Hepatocyte (in vitro differentiated cells): Measurements from ENCODE around the gene LMO2. TPM values are rescaled to one million over a fixed set of nuclear protein-coding genes. Genes with fewer than 3 reads are reported as not detected.

Experiments used
- DNase-seq: peaks from one replicate; pipeline ENCODE4 v3.0.0-alpha.2; 2016; ENCODE audit warnings: low spot score
- H2AFZ ChIP-seq: fragments of 200-600 bp; sonication (generic); 2 replicates; pipeline ENCODE4 v1.6.0; 2016; ENCODE audit warnings: antibody characterized with exemption, mild to moderate bottlenecking
- H3K27ac ChIP-seq: fragments of 200-600 bp; sonication (generic); 2 replicates; pipeline ENCODE4 v1.5.1; 2016; ENCODE audit warnings: mild to moderate bottlenecking
- H3K27me3 ChIP-seq: fragments of 200-600 bp; sonication (generic); 2 replicates; pipeline ENCODE4 v1.6.1; 2016
- H3K36me3 ChIP-seq: fragments of 200-600 bp; sonication (generic); replicated peaks from 2 replicates; pipeline ENCODE4 v1.5.1; 2016; ENCODE audit warnings: low read depth; ENCODE audit not compliant: insufficient read depth
- H3K4me1 ChIP-seq: fragments of 200-600 bp; sonication (generic); 2 replicates; pipeline ENCODE4 v1.5.1; 2016; ENCODE audit warnings: mild to moderate bottlenecking, moderate library complexity; ENCODE audit not compliant: insufficient read depth
- H3K4me2 ChIP-seq: fragments of 200-600 bp; sonication (generic); 2 replicates; pipeline ENCODE4 v1.6.0; 2016
- H3K4me3 ChIP-seq: fragments of 200-600 bp; sonication (generic); 2 replicates; pipeline ENCODE4 v1.5.1; 2016; ENCODE audit warnings: mild to moderate bottlenecking
- H3K79me2 ChIP-seq: fragments of 200-600 bp; sonication (generic); 2 replicates; pipeline ENCODE4 v1.6.0; 2017; ENCODE audit warnings: mild to moderate bottlenecking
- H3K9me2 ChIP-seq: fragments of 200-600 bp; sonication (generic); replicated peaks from 2 replicates; pipeline ENCODE4 v1.6.0; 2017; ENCODE audit warnings: mild to moderate bottlenecking; ENCODE audit not compliant: insufficient read depth
- H3K9me3 ChIP-seq: fragments of 200-600 bp; sonication (generic); 2 replicates; pipeline ENCODE4 v1.5.1; 2016; ENCODE audit warnings: low read depth, mild to moderate bottlenecking
- H4K20me1 ChIP-seq: fragments of 200-600 bp; sonication (generic); 2 replicates; pipeline ENCODE4 v1.6.0; 2016; ENCODE audit warnings: mild to moderate bottlenecking; ENCODE audit not compliant: insufficient read depth, poor library complexity, severe bottlenecking
- CTCF ChIP-seq: fragments of 200-600 bp; sonication (generic); IDR thresholded peaks from 2 replicates; pipeline ENCODE4 v1.5.1; 2016; ENCODE audit warnings: antibody characterized with exemption, mild to moderate bottlenecking; ENCODE audit not compliant: poor library complexity
- EZH2 ChIP-seq: fragments of 200-600 bp; sonication (generic); IDR thresholded peaks from 2 replicates; pipeline ENCODE4 v1.6.1; 2016; ENCODE audit warnings: antibody characterized with exemption, mild to moderate bottlenecking, borderline replicate concordance
- EZH2phosphoT487 ChIP-seq: fragments of 200-600 bp; sonication (generic); IDR thresholded peaks from one replicate; pipeline ENCODE4 v1.6.1; 2018; ENCODE audit warnings: antibody characterized with exemption, mild to moderate bottlenecking, low read depth, moderate library complexity; ENCODE audit not compliant: unreplicated experiment, severe bottlenecking
- WGBS: methylation state at CpG from one replicate; pipeline ENCODE4 v1.1.6; 2016; ENCODE audit warnings: low lambda C conversion rate; ENCODE audit errors: missing lambda C conversion rate; 5-methylcytosine and 5-hydroxymethylcytosine counted together
- polyA plus RNA-seq: library from polyadenylated mRNA; unstranded; fragments of >200 nt; fragmentation: Nextera tagmentation; extraction: Ambion mirVana; gene quantifications from 2 replicates; pipeline ENCODE4 v1.2.1, GENCODE V29; 2016
- total RNA-seq: library from RNA; depleted of rRNA; stranded (reverse); fragments of >200 nt; gene quantifications from 2 replicates; pipeline ENCODE4 v1.2.3, GENCODE V29; 2014

Gene LMO2
- total and polyA plus RNA-seq, 2 experiments from 2014 or later, result 2.5 to 5.5 TPM

GRCh38 chr11:33884035-33884434, 7.8 kb downstream of the LMO2 start:
- Histone ChIP-seq H3K79me2 (no peaks in the 10 kb centered on the region), H3K4me3 (no peak overlapping the region), H3K9me2 (no peaks in the 10 kb centered on the region), H3K36me3 (no peaks in the 10 kb centered on the region), H3K27me3 (no peaks in the 10 kb centered on the region), H3K27ac (no peak overlapping the region), H3K9me3 (no peaks in the 10 kb centered on the region), H2AFZ (no peak overlapping the region), H4K20me1 (no peaks in the 10 kb centered on the region), H3K4me1 (peaks cover 4% of the 10 kb centered on the region), H3K4me2 (no peak overlapping the region)
- WGBS, result 92% methylated on average over 5 of the region's 5 CpGs
- DNase-seq, result no peak
- no peak for TF ChIP-seq EZH2phosphoT487
- no peak for TF ChIP-seq CTCF
- TF ChIP-seq EZH2, result no peak

- Histone ChIP-seq H3K79me2 (no peaks in the 10 kb centered on the region), H3K4me3 (no peak overlapping the region), H3K27me3 (peaks cover 11% of the 10 kb centered on the region), H2AFZ (no peak overlapping the region), H3K36me3 (no peaks in the 10 kb centered on the region), H3K9me2 (no peaks in the 10 kb centered on the region), H3K4me2 (no peak overlapping the region), H3K9me3 (no peaks in the 10 kb centered on the region), H3K27ac (no peak overlapping the region), H4K20me1 (no peaks in the 10 kb centered on the region), H3K4me1 (peaks cover 4% of the 10 kb centered on the region)
- TF ChIP-seq EZH2, result no peak
- TF ChIP-seq EZH2phosphoT487, result no peak
- TF ChIP-seq CTCF, result no peak
- no peak for DNase-seq
- 74% methylated on average over 11 of the region's 11 CpGs for WGBS
Measured at GRCh38 chr11:33881651-33882503, 10.0 kb downstream of the LMO2 start.

- H4K20me1 ChIP-seq, result no peaks in the 10 kb centered on the region
Measured at GRCh38 chr11:33880979-33881378, 10.9 kb downstream of the LMO2 start.

More at GRCh38 chr11:33880979-33881378, 10.9 kb downstream of the LMO2 start:
- Histone ChIP-seq H3K79me2 (no peaks in the 10 kb centered on the region), H3K4me2 (no peak overlapping the region), H3K9me3 (no peaks in the 10 kb centered on the region), H2AFZ (no peak overlapping the region), H3K36me3 (no peaks in the 10 kb centered on the region), H3K4me3 (no peak overlapping the region), H3K27me3 (peaks cover 20% of the 10 kb centered on the region), H3K27ac (no peak overlapping the region), H3K4me1 (peaks cover 4% of the 10 kb centered on the region), H3K9me2 (no peaks in the 10 kb centered on the region)
- no peak for DNase-seq
- TF ChIP-seq CTCF (no peak), EZH2phosphoT487 (no peak), EZH2 (no peak)
- 90% methylated on average over 7 of the region's 7 CpGs for WGBS
